Hepatocyte (in vitro differentiated cells): ENCODE measurements around the gene ZDHHC7. TPM values are rescaled to one million over a fixed set of nuclear protein-coding genes. Genes with fewer than 3 reads are reported as not detected.

Experiments
- DNase-seq: peaks from one replicate; pipeline ENCODE4 v3.0.0-alpha.2; 2016; ENCODE audit warnings: low spot score
- H2AFZ ChIP-seq: fragments of 200-600 bp; sonication (generic); 2 replicates; pipeline ENCODE4 v1.6.0; 2016; ENCODE audit warnings: antibody characterized with exemption, mild to moderate bottlenecking
- H3K27ac ChIP-seq: fragments of 200-600 bp; sonication (generic); 2 replicates; pipeline ENCODE4 v1.5.1; 2016; ENCODE audit warnings: mild to moderate bottlenecking
- H3K27me3 ChIP-seq: fragments of 200-600 bp; sonication (generic); 2 replicates; pipeline ENCODE4 v1.6.1; 2016
- H3K36me3 ChIP-seq: fragments of 200-600 bp; sonication (generic); replicated peaks from 2 replicates; pipeline ENCODE4 v1.5.1; 2016; ENCODE audit warnings: low read depth; ENCODE audit not compliant: insufficient read depth
- H3K4me1 ChIP-seq: fragments of 200-600 bp; sonication (generic); 2 replicates; pipeline ENCODE4 v1.5.1; 2016; ENCODE audit warnings: mild to moderate bottlenecking, moderate library complexity; ENCODE audit not compliant: insufficient read depth
- H3K4me2 ChIP-seq: fragments of 200-600 bp; sonication (generic); 2 replicates; pipeline ENCODE4 v1.6.0; 2016
- H3K4me3 ChIP-seq: fragments of 200-600 bp; sonication (generic); 2 replicates; pipeline ENCODE4 v1.5.1; 2016; ENCODE audit warnings: mild to moderate bottlenecking
- H3K79me2 ChIP-seq: fragments of 200-600 bp; sonication (generic); 2 replicates; pipeline ENCODE4 v1.6.0; 2017; ENCODE audit warnings: mild to moderate bottlenecking
- H3K9me2 ChIP-seq: fragments of 200-600 bp; sonication (generic); replicated peaks from 2 replicates; pipeline ENCODE4 v1.6.0; 2017; ENCODE audit warnings: mild to moderate bottlenecking; ENCODE audit not compliant: insufficient read depth
- H3K9me3 ChIP-seq: fragments of 200-600 bp; sonication (generic); 2 replicates; pipeline ENCODE4 v1.5.1; 2016; ENCODE audit warnings: low read depth, mild to moderate bottlenecking
- H4K20me1 ChIP-seq: fragments of 200-600 bp; sonication (generic); 2 replicates; pipeline ENCODE4 v1.6.0; 2016; ENCODE audit warnings: mild to moderate bottlenecking; ENCODE audit not compliant: insufficient read depth, poor library complexity, severe bottlenecking
- CTCF ChIP-seq: fragments of 200-600 bp; sonication (generic); IDR thresholded peaks from 2 replicates; pipeline ENCODE4 v1.5.1; 2016; ENCODE audit warnings: antibody characterized with exemption, mild to moderate bottlenecking; ENCODE audit not compliant: poor library complexity
- EZH2 ChIP-seq: fragments of 200-600 bp; sonication (generic); IDR thresholded peaks from 2 replicates; pipeline ENCODE4 v1.6.1; 2016; ENCODE audit warnings: antibody characterized with exemption, mild to moderate bottlenecking, borderline replicate concordance
- EZH2phosphoT487 ChIP-seq: fragments of 200-600 bp; sonication (generic); IDR thresholded peaks from one replicate; pipeline ENCODE4 v1.6.1; 2018; ENCODE audit warnings: antibody characterized with exemption, mild to moderate bottlenecking, low read depth, moderate library complexity; ENCODE audit not compliant: unreplicated experiment, severe bottlenecking
- WGBS: methylation state at CpG from one replicate; pipeline ENCODE4 v1.1.6; 2016; ENCODE audit warnings: low lambda C conversion rate; ENCODE audit errors: missing lambda C conversion rate; 5-methylcytosine and 5-hydroxymethylcytosine counted together
- polyA plus RNA-seq: library from polyadenylated mRNA; unstranded; fragments of >200 nt; fragmentation: Nextera tagmentation; extraction: Ambion mirVana; gene quantifications from 2 replicates; pipeline ENCODE4 v1.2.1, GENCODE V29; 2016
- total RNA-seq: library from RNA; depleted of rRNA; stranded (reverse); fragments of >200 nt; gene quantifications from 2 replicates; pipeline ENCODE4 v1.2.3, GENCODE V29; 2014

Gene ZDHHC7
- total and polyA plus RNA-seq, 2 experiments from 2014 or later: 51.4 to 65.2 TPM

- DNase-seq: no peak
- no peaks in the 10 kb centered on the region for H3K9me3 ChIP-seq
- no peak overlapping the region for H3K4me3 ChIP-seq
- H3K27ac ChIP-seq: peak overlapping the region; percentile 28
- no peaks in the 10 kb centered on the region for H3K9me2 ChIP-seq
- no peak overlapping the region for H3K4me2 ChIP-seq
- peaks cover 88% of the 10 kb centered on the region for H3K79me2 ChIP-seq
- H3K36me3 ChIP-seq: no peaks in the 10 kb centered on the region
- TF ChIP-seq CTCF: no peak
- TF ChIP-seq EZH2phosphoT487: no peak
- no peak for TF ChIP-seq EZH2
- WGBS: 95% methylated on average over 21 of the region's 22 CpGs
- peaks cover 18% of the 10 kb centered on the region for H4K20me1 ChIP-seq
- no peaks in the 10 kb centered on the region for H3K27me3 ChIP-seq
- H2AFZ ChIP-seq: no peak overlapping the region
- H3K4me1 ChIP-seq: peaks cover 3% of the 10 kb centered on the region
Measured at GRCh38 chr16:84986102-84986501, 25.2 kb downstream of the ZDHHC7 start.

DNA sequence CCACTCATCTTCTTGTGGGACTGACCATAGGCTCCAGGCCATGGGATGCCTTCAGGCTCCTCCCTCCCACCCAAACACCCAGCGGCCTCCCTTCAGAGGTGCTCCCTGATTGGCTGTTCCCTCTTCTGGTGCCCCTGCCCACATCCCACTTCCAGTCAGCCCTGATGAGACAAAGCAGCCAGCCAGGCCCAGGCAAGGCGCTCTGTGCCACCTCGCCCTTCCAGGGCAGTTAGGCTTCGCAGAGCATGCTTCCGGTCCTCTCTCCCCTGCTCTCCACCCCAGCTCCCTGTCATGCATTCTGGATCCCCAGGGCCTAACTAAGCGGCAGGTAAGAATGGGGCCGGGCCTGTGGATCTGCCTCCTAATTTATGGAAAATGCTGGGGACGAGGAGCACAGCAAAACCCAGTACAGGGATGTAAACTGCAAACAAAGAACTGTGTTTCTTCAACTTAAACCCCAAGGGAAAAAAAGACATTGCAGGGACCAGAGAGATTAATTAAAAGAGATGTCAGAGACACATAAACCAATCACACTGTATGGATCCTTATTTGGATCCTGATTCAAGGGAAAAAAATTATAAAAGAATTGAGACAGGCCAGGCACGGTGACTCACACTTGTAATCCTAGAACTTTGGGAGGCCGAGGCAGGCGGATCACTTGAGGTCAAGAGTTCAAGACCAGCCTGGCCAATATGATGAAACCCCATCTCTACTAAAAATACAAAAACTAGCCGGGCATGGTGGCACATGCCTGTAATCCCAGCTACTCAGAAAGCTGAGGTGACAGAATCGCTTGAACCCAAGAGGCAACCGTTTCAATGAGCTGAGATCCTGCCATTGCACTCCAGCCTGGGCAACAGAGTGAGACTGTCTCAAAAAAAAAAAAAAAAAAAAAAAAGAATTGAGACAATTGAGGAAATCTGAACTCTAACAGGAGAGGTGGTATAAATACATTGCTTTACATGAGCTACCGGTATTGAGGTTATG lies 26.0 kb downstream of the ZDHHC7 start:
- Histone ChIP-seq H4K20me1 (peaks cover 18% of the 10 kb centered on the region), H3K4me1 (peaks cover 3% of the 10 kb centered on the region), H3K27me3 (no peaks in the 10 kb centered on the region), H3K4me2 (no peak overlapping the region), H3K79me2 (peaks cover 88% of the 10 kb centered on the region), H3K9me2 (no peaks in the 10 kb centered on the region), H3K27ac (peak overlapping the region; percentile 28), H3K4me3 (no peak overlapping the region), H2AFZ (no peak overlapping the region), H3K36me3 (no peaks in the 10 kb centered on the region), H3K9me3 (no peaks in the 10 kb centered on the region)
- no peak for DNase-seq
- 87% methylated on average over 15 of the region's 15 CpGs for WGBS
- TF ChIP-seq CTCF (no peak), EZH2phosphoT487 (no peak), EZH2 (no peak)

DNA sequence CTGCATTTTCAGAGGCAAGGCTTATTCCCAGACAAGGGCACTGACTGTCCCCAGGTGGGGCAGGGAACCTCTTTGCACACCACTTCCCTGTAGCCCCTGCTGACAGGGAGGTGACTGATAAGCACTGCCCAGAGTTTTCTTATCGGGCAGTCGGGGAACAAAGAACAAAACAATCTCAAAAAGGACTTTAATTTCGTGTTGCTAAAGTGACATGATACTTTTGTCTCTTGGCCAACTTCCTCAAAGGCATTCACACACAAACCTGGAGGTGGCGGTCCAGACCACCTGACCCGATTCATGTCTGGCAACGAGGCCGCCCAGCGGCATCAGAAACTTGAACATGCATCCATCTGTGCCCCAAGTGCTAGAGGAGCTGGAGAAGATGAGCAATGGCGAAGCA lies 28.9 kb downstream of the ZDHHC7 start:
- Histone ChIP-seq H3K9me3 (no peaks in the 10 kb centered on the region), H2AFZ (no peak overlapping the region), H3K27ac (peak overlapping the region; percentile 4), H3K27me3 (no peaks in the 10 kb centered on the region), H3K36me3 (no peaks in the 10 kb centered on the region), H3K4me3 (no peak overlapping the region), H4K20me1 (peaks cover 12% of the 10 kb centered on the region), H3K4me1 (peaks cover 6% of the 10 kb centered on the region), H3K9me2 (no peaks in the 10 kb centered on the region), H3K79me2 (peaks cover 68% of the 10 kb centered on the region), H3K4me2 (no peak overlapping the region)
- TF ChIP-seq EZH2phosphoT487 (no peak), CTCF (peak; percentile 35)
- DNase-seq: peak; percentile 48
- WGBS: 78% methylated on average over 9 of the region's 9 CpGs
